HG03432 (cell line): ENCODE data around the gene COX6A1.
A peak's percentile ranks its signal among the peaks of the same experiment; 100 is the strongest.
"Not testable (repeated sequence)": the region's sequence is repeated elsewhere in the genome, so short reads cannot be mapped to it uniquely, and the experiment has no call there.

Experiments
- ATAC-seq: cut with Tn5 transposase; IDR thresholded peaks from one replicate; pipeline ENCODE4 v1.9.1; 2021; ENCODE audit warnings: mild to moderate bottlenecking, moderate library complexity; ENCODE audit not compliant: unreplicated experiment

The COX6A1 gene

GRCh38 chr12:120466560-120467315 lies 28.8 kb downstream of the COX6A1 start:
- ATAC-seq: no peak

DNA sequence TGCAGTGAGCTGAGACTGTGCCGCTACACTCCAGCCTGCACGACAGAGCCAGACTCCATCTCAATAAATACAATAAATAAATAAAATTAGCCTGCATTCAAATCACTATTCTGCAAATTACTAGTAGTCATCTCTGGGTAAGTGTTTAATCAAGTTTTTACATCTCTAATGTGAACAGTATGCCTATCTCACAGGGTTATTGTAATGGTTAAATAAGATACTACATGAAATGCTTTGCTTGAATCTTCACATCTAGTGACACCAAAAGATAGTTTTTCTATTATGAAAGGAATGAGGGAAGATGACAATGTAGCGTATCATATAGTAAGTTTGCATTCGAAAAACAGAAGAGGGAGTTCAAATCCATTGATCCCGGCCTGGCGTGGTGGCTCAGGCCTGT lies 29.5 kb downstream of the COX6A1 start:
- no peak for ATAC-seq

GRCh38 chr12:120468325-120468820 lies 30.5 kb downstream of the COX6A1 start:
- ATAC-seq: no peak

- ATAC-seq: peak; percentile 38
These were observed 31.0 kb downstream of the COX6A1 start for GRCh38 chr12:120468821-120469449.

- peak; percentile 92 for ATAC-seq
These were observed 31.7 kb downstream of the COX6A1 start, which contains the start of gene SRSF9 for GRCh38 chr12:120469450-120470149. Gene SRSF9, minus strand, starts transcription at chr12:120469748. Its CDS starts 139 bp downstream, at chr12:120469609.

DNA sequence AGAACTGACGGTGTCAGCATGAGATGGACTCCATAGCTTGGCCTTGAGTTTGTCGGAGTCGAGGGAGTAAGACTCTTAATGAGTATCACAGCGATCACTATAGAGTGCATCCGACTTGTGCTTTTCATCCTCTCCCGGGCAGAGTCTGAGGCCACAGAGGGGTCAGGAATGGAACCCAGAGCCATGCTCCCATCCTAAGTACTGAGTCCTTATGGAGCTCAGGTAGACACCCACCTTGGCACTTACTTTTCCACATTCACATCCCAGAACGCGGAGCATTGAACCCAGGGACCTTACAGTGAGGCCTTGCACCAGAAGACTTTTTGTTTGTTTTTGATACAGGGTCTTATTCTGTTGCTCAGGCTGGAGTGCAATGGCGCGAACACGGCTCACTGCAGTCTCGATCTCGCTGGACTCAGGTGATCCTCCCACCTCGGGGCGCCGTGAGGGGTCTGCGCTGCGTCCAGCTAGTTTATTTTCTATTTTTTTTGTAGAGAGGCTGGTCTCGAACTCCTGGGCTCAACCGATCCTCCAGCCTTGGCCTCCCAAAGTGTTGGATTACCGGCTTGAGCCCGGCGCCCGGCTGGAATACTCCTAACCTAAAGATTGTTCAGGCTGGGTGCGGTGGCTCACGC lies 32.4 kb downstream of the COX6A1 start:
- ATAC-seq: no peak

DNA sequence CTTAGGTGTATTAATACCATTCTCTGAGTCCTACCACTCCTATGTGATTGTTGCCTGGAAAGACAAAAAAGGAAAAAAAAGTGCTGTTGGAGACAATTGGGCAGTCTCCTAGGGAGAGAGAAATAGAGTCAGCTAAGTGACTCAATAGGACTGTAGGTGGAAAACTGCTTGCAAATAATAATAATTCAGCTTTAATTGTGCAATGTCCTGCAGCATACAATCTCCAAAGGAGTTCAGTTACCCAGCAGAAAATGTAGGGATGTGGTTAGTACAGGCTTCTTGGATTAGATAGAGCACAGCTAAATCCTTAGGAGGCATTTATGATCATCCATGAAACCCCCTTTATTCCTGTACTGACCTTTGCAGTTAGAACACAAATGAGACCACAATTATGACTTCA lies 34.6 kb downstream of the COX6A1 start:
- ATAC-seq: no peak

- no peak for ATAC-seq
These were observed 36.1 kb downstream of the COX6A1 start for GRCh38 chr12:120473807-120474615.

- no peak for ATAC-seq
These were observed 36.7 kb downstream of the COX6A1 start for GRCh38 chr12:120474616-120474960.

- no peak for ATAC-seq
These were observed 37.7 kb downstream of the COX6A1 start for GRCh38 chr12:120475643-120476042.

GRCh38 chr12:120479458-120479857 lies 41.5 kb downstream of the COX6A1 start:
- ATAC-seq: no peak

- no peak for ATAC-seq
These were observed 42.3 kb downstream of the COX6A1 start for GRCh38 chr12:120480211-120480610.

DNA sequence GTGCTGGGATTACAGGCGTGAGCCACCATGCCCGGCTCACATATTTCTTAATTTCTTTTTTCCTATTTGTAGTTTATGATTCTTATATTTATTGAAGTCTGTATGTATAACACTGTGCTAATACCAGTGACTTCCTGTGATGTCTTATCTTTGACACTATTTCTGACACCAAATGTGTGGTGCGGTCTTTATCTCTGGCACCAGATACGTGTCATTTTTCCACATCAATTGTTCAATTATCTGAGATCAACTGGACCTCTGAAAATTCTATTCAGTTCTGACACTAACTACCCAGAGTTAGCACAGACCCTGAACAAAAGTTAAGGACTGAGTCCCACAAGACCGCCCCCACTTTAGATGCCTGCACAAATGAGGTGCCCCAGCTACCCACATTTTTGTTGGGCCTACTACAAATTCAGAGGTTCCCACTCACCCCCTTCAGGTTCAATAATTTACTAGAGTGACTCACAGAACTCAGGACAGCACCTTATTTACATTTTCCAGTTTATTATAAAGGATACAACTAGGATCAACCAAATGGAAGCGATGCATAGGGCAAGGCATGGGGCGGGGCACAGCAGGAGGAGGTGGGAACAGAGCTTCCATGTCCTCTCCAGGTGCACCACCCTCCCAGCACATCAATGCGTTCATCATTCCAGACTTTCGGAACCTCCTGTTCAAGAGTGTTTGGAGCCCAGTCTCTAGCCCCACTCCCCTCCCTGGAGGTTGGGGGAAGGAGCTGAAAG lies 43.3 kb downstream of the COX6A1 start:
- ATAC-seq: no peak

- no peak for ATAC-seq
These were observed 45.7 kb downstream of the COX6A1 start for GRCh38 chr12:120483621-120484020.

DNA sequence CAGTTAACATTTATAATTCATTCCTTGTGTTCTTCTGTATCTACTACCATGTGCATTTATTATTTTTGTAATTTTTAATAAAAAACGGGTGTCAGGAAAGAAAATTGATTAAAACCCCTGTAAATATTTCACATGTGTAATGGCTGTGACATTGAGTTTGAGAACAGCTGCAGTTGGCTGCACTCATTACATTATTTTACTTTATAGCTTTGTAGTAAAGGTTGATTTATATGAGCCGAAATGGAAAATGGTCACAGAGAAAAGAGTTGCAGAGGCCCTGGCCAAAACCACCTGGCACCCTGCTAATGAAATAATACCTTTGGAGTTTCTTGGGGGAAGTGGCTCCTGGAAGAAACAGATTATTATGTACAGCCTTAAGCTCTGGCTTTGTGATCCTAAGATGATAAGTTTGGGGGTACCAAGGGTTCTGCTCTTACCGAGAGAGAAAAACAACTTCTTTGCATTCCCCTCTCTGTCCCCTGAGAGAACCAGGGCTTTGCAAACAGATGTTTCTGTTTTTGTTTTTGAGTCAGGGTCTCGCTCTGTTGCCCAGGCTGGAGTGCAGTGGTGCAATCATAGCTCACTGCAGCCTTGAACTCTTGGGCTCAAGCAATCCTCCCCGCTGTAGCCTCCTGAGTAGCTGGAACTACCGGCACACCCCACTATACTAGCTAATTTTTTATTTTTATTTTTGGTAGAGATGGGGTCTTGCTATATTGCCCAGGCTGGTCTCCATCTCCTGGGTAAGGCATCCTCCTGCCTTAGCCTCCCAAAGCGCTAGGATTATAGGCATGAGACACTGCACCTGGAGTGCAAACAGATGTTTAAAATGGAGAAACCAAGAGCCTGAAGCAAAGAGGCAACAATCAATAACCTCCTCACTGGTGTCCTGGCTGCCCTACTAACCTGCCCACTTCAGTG lies 48.3 kb downstream of the COX6A1 start:
- no peak for ATAC-seq

DNA sequence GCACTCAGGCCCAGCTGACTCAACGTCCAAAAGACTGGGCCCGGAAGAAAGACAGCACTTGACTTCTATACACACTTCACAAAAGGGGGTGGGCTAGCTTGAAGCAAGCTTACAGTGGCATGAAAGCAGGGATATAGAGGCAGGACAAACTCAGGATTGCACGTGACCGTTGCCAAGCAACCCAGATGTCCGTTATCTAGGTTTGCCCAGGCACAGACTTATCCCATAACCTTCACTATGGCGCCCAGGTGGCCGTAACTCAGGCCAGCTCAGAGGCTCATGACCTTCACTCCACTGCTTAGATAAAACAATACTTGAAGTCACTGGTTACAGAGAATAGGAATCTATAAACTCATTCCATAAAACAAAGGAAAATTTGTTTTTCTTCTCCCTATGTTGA lies 49.6 kb downstream of the COX6A1 start:
- not testable (repeated sequence) for ATAC-seq

DNA sequence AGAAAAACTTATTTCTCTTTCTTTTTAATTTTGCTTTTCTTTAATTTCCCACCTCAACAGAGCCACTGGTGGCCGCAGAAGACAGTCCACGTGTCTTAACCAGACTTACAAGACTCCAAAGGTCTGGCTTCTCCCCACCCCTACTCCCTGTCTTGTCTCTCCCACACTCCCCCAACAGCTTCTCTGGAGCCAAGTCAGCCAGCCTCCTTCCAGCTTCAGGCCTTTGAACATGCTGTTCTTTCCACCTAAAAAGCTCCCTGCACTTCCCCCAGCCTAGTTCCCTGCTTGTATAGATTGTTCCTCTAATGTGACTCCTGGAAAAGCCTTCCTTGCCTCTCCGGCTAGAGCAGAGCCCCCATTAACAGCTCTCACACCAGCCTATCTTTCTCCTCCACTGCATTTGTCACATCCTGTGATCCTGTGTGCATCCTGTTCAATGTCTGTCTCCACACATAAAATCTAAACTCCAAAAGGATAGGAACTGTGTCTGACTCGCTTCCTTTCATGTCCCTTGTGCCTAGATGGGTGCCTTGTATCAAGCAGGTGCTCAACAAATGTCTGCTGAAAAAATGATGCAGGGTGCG lies 50.2 kb downstream of the COX6A1 start:
- ATAC-seq: no peak

GRCh38 chr12:120489018-120489417 lies 51.1 kb downstream of the COX6A1 start:
- ATAC-seq: no peak
